Measurements from ENCODE around the gene TMEM130.

DNA sequence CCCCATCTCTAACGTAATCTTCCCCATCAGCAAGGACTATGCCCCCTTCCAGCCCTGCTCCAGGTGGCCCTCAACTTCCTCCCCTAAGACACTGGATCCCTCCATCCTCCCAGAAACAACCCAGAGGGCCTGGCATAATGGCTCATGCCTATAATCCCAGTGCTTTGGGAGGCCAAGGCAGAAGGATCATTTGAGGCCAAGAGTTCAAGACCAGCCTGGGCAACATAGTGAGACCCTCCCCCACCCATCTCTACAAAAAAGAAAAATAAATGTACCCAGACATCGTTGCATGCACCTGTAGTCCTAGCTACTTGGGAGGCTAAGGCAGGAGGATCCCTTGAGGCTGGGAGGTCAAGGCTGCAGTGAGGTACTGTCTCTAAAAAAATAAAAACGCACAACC, 42.6 kb downstream of the TMEM130 start:
- TF ChIP-seq, protein P1, sequence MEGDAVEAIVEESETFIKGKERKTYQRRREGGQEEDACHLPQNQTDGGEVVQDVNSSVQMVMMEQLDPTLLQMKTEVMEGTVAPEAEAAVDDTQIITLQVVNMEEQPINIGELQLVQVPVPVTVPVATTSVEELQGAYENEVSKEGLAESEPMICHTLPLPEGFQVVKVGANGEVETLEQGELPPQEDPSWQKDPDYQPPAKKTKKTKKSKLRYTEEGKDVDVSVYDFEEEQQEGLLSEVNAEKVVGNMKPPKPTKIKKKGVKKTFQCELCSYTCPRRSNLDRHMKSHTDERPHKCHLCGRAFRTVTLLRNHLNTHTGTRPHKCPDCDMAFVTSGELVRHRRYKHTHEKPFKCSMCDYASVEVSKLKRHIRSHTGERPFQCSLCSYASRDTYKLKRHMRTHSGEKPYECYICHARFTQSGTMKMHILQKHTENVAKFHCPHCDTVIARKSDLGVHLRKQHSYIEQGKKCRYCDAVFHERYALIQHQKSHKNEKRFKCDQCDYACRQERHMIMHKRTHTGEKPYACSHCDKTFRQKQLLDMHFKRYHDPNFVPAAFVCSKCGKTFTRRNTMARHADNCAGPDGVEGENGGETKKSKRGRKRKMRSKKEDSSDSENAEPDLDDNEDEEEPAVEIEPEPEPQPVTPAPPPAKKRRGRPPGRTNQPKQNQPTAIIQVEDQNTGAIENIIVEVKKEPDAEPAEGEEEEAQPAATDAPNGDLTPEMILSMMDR (IDR thresholded peaks at IDR 0.05) = no peak
- TF ChIP-seq POLR2A (IDR thresholded peaks at IDR 0.05) = no peak

Measured in testis (tissue), 2 donors.